Measurements from ENCODE around the gene TOLLIP.
"Not testable (repeated sequence)": the region's sequence is repeated elsewhere in the genome, so short reads cannot be mapped to it uniquely, and the experiment has no call there.

- TF ChIP-seq, protein P1, sequence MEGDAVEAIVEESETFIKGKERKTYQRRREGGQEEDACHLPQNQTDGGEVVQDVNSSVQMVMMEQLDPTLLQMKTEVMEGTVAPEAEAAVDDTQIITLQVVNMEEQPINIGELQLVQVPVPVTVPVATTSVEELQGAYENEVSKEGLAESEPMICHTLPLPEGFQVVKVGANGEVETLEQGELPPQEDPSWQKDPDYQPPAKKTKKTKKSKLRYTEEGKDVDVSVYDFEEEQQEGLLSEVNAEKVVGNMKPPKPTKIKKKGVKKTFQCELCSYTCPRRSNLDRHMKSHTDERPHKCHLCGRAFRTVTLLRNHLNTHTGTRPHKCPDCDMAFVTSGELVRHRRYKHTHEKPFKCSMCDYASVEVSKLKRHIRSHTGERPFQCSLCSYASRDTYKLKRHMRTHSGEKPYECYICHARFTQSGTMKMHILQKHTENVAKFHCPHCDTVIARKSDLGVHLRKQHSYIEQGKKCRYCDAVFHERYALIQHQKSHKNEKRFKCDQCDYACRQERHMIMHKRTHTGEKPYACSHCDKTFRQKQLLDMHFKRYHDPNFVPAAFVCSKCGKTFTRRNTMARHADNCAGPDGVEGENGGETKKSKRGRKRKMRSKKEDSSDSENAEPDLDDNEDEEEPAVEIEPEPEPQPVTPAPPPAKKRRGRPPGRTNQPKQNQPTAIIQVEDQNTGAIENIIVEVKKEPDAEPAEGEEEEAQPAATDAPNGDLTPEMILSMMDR (IDR thresholded peaks at IDR 0.05; ENCODE audit: low read length) = not testable (repeated sequence)
- not testable (repeated sequence) for TF ChIP-seq EZH2 (IDR thresholded peaks at IDR 0.05; ENCODE audit: borderline replicate concordance, low read length)
Observed at GRCh38 chr11:1248951-1249350, 60.5 kb downstream of the TOLLIP start.

Data from OCI-LY1 (cell line).